ENCODE data around the gene ELK1. TPM values are rescaled to one million over a fixed set of nuclear protein-coding genes. Genes with fewer than 3 reads are reported as not detected.

The ELK1 gene
- total and polyA plus RNA-seq, 2 of the 4 experiments (the other 2 are of a cell fraction) = 10.0 to 24.3 TPM

GRCh38 chrX:47638816-47639215, 11.5 kb downstream of the ELK1 start:
- no peaks in the 10 kb centered on the region for H3K4me1 ChIP-seq (ENCODE audit: control insufficient read depth, insufficient read depth, low read length)
- H3K4ac ChIP-seq (ENCODE audit: low read depth, low read length) = no peak overlapping the region
- H4K5ac ChIP-seq (ENCODE audit: low read depth, low read length) = no peak overlapping the region
- no peak overlapping the region for H2BK120ac ChIP-seq (ENCODE audit: low read depth, low read length)
- intact Hi-C loops (cut with micrococcal nuclease) (no loop called here), in situ Hi-C loops (cut with MboI; ENCODE audit: low sequenced_read_pairs) (loop anchor here (25.0 kb wide), 1 partner anchor 427 kb away; the partner anchor contains the start of gene CDK16), dilution Hi-C loops (cut with HindIII; ENCODE audit: low sequenced_read_pairs, unreplicated experiment) (no loop called here)
- no peak overlapping the region for H2BK20ac ChIP-seq (ENCODE audit: low read depth, low read length)
- ATAC-seq (ENCODE audit: low read depth) (no peak), DNase-seq (no peak)
- H3K27ac ChIP-seq (ENCODE audit: insufficient read depth, low read length) = no peak overlapping the region
- no peak overlapping the region for H3K4me3 ChIP-seq (ENCODE audit: insufficient read depth, low read depth, low read length)
- no peak overlapping the region for H3K14ac ChIP-seq (replicated peaks; ENCODE audit: low read depth, low read length)
- no peaks in the 10 kb centered on the region for H3K9me1 ChIP-seq (ENCODE audit: insufficient read depth, low read length)
- peaks cover 3 to 6% of the 10 kb centered on the region in 2 experiments; a peak in 2 of 4 replicates for H3K79me1 ChIP-seq (ENCODE audit: low read depth in 1 of 2, low read length in 2 of 2)
- no peak overlapping the region for H3K18ac ChIP-seq (ENCODE audit: low read depth, low read length)
- H3K9ac ChIP-seq (ENCODE audit: low read depth, low read length) = no peak overlapping the region
- no peak overlapping the region for H2AFZ ChIP-seq (replicated peaks; ENCODE audit: low read length, poor library complexity)
- no peaks in the 10 kb centered on the region for H3K27me3 ChIP-seq (ENCODE audit: control insufficient read depth, insufficient read depth, low read length)
- H2AK5ac ChIP-seq (ENCODE audit: low read depth, low read length) = no peak overlapping the region
- ChIA-PET POLR2A (ENCODE audit: unreplicated experiment) (no interaction called here), CTCF (no interaction called here)
- H4K20me1 ChIP-seq (ENCODE audit: insufficient read depth, low read length) = peaks cover 6% of the 10 kb centered on the region
- H4K8ac ChIP-seq (ENCODE audit: low read depth in 2 of 2, low read length in 2 of 2) = no peak overlapping the region
- no peak overlapping the region for H3K4me2 ChIP-seq (ENCODE audit: low read depth, low read length)
- no peak overlapping the region for H2BK5ac ChIP-seq (ENCODE audit: low read depth, low read length, poor library complexity, severe bottlenecking)
- H3K36me3 ChIP-seq (ENCODE audit: control insufficient read depth, insufficient read depth, low read length) = peaks cover 43% of the 10 kb centered on the region
- no TSS peak for BruUV-seq (replicated peaks)
- H3K9me3 ChIP-seq (ENCODE audit: control insufficient read depth, insufficient read depth, low read length) = peaks cover 2% of the 10 kb centered on the region; the same call in 1 of the 2 replicates
- no peak overlapping the region for H3K23ac ChIP-seq (ENCODE audit: low read depth, low read length)
- H4K91ac ChIP-seq (ENCODE audit: insufficient read depth, low read depth, low read length) = no peak overlapping the region
- TF ChIP-seq CTCF (conservative IDR thresholded peaks at IDR 0.05; ENCODE audit: low read depth, low read length) (no peak), RCOR1 (IDR thresholded peaks at IDR 0.05; ENCODE audit: insufficient replicate concordance, low read length) (no peak), MAFK (IDR thresholded peaks at IDR 0.05; ENCODE audit: low read depth, low read length) (no peak), SMC3 (IDR thresholded peaks at IDR 0.05; ENCODE audit: low read depth, low read length) (no peak), USF2 (IDR thresholded peaks at IDR 0.05; ENCODE audit: low read depth, low read length) (no peak), NFE2L2 (IDR thresholded peaks at IDR 0.05; ENCODE audit: low read depth, low read length) (no peak), ELK1 (IDR thresholded peaks at IDR 0.05; ENCODE audit: borderline replicate concordance, low read depth, low read length) (no peak), RFX5 (IDR thresholded peaks at IDR 0.05; ENCODE audit: low read depth, low read length) (no peak), FOS (IDR thresholded peaks at IDR 0.05; ENCODE audit: low read depth, low read length) (no peak), MXI1 (IDR thresholded peaks at IDR 0.05; ENCODE audit: borderline replicate concordance, low read depth, low read length) (no peak), BHLHE40 (IDR thresholded peaks at IDR 0.05; ENCODE audit: low read depth, low read length) (no peak)
- H2AK9ac ChIP-seq (replicated peaks; ENCODE audit: low read depth, low read length, poor library complexity) = no peak overlapping the region
- 100% methylated on average over 6 of the region's 14 CpGs; no CpG with 5 or more reads in 1 of the 2 experiments for WGBS, 2 experiments (ENCODE audit: extremely low coverage in 2 of 2, insufficient read length in 1 of 2)
- no peak overlapping the region for H3K56ac ChIP-seq (ENCODE audit: extremely low read depth, insufficient read depth, low read length)
- no peak overlapping the region for H2BK15ac ChIP-seq (ENCODE audit: low read depth, low read length)

All from IMR-90 (cell line).